Measurements from ENCODE around the gene PAX5. TPM values are rescaled to one million over a fixed set of nuclear protein-coding genes. Genes with fewer than 3 reads are reported as not detected.

PAX5 gene
- total RNA-seq, 4 donors from 2014 or later, result under 0.01 to 0.29 TPM; not detected in 2

DNA sequence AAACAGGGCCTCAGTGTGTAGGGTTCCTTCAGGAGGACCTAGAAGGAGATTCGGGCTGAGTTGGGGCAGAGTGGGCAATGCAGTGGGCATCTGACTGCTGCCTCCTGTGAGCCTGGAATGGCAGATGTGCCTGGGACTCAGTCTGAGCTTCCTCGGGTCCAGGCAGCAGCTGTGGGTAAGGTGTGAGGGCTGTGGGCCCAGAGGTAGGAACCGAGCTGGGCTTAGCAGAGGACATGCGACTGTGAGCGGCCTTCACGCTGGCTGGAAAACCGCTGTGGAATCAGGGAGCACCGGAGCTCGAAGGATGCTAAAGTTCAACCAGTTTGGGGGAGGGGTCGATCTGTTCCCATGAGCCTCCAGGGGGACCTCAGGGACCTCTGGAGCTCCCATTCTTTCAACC lies 137.0 kb downstream of the PAX5 start:
- 65 to 67% methylated on average over 2 to 9 of the region's 10 CpGs for WGBS, 2 donors
- no peak for DNase-seq

GRCh38 chr9:36896296-36896695 lies 137.8 kb downstream of the PAX5 start:
- Histone ChIP-seq H3K4me3 (no peak overlapping the region), H3K9me3 (no peaks in the 10 kb centered on the region), H3K36me3 (no peaks in the 10 kb centered on the region), H3K4me1 (no peaks in the 10 kb centered on the region), H3K27ac (no peak overlapping the region), H3K27me3 (peaks cover 0 to 59% (median 0%) of the 10 kb centered on the region in 4 donors)
- intact Hi-C loops (cut with DNase I), result no loop called here
- WGBS, 2 donors, result 68 to 83% methylated on average over 4 to 6 of the region's 6 CpGs
- no peak for DNase-seq
- no peak for TF ChIP-seq POLR2A (IDR thresholded peaks at IDR 0.05)
- TF ChIP-seq, protein P1, sequence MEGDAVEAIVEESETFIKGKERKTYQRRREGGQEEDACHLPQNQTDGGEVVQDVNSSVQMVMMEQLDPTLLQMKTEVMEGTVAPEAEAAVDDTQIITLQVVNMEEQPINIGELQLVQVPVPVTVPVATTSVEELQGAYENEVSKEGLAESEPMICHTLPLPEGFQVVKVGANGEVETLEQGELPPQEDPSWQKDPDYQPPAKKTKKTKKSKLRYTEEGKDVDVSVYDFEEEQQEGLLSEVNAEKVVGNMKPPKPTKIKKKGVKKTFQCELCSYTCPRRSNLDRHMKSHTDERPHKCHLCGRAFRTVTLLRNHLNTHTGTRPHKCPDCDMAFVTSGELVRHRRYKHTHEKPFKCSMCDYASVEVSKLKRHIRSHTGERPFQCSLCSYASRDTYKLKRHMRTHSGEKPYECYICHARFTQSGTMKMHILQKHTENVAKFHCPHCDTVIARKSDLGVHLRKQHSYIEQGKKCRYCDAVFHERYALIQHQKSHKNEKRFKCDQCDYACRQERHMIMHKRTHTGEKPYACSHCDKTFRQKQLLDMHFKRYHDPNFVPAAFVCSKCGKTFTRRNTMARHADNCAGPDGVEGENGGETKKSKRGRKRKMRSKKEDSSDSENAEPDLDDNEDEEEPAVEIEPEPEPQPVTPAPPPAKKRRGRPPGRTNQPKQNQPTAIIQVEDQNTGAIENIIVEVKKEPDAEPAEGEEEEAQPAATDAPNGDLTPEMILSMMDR (IDR thresholded peaks at IDR 0.05), result no peak

More for the DNA sequence above, 137.0 kb downstream of the PAX5 start:
- Histone ChIP-seq H3K27me3 (peaks cover 0 to 56% (median 0%) of the 10 kb centered on the region in 4 donors), H3K4me3 (no peak overlapping the region), H3K9me3 (no peaks in the 10 kb centered on the region), H3K36me3 (no peaks in the 10 kb centered on the region), H3K4me1 (no peaks in the 10 kb centered on the region), H3K27ac (no peak overlapping the region)
- intact Hi-C loops (cut with DNase I), result no loop called here
- no peak for TF ChIP-seq POLR2A (IDR thresholded peaks at IDR 0.05)
- TF ChIP-seq, protein P1 (IDR thresholded peaks at IDR 0.05), result no peak

- Histone ChIP-seq H3K27me3 (peaks cover 0 to 59% (median 0%) of the 10 kb centered on the region in 4 donors), H3K4me1 (no peaks in the 10 kb centered on the region), H3K9me3 (no peaks in the 10 kb centered on the region), H3K36me3 (no peaks in the 10 kb centered on the region), H3K27ac (no peak overlapping the region), H3K4me3 (no peak overlapping the region)
- WGBS, 2 donors, result 65 to 77% methylated on average over 2 to 5 of the region's 5 CpGs
- intact Hi-C loops (cut with DNase I), result no loop called here
- no peak for TF ChIP-seq POLR2A (IDR thresholded peaks at IDR 0.05)
- TF ChIP-seq, protein P1 (IDR thresholded peaks at IDR 0.05), result no peak
- no peak for DNase-seq
Observed at GRCh38 chr9:36895744-36896260, 138.3 kb downstream of the PAX5 start.

GRCh38 chr9:36894695-36895310 lies 139.3 kb downstream of the PAX5 start:
- no peak for DNase-seq

DNA sequence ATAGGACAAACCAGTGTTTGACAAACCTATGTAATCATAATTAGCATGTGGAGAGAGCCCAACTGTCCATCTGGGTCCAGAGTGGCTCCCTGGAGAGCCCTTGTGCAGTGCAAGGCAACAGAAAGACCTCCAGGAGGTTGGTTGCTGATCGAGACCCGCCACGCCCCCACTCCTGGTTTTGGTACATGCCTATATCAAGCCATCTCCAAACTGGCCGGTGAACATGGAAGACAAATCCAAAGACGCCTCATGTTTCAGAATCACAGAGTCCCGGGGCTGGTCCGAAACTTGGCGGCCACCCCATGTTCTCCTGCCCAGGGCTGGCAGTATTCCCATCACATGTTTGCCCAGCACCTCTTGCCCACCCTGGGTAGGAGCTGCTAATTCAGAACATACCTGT lies 140.2 kb downstream of the PAX5 start:
- DNase-seq, result no peak
- Histone ChIP-seq H3K4me1 (no peaks in the 10 kb centered on the region), H3K4me3 (no peak overlapping the region), H3K9me3 (no peaks in the 10 kb centered on the region), H3K27me3 (peaks cover 0 to 52% (median 0%) of the 10 kb centered on the region in 4 donors), H3K27ac (no peak overlapping the region), H3K36me3 (no peaks in the 10 kb centered on the region)
- intact Hi-C loops (cut with DNase I), result no loop called here
- 65 to 73% methylated on average over 5 to 7 of the region's 8 CpGs for WGBS, 2 donors
- TF ChIP-seq, protein P1 (IDR thresholded peaks at IDR 0.05), result no peak
- TF ChIP-seq POLR2A (IDR thresholded peaks at IDR 0.05), result no peak

More at GRCh38 chr9:36894695-36895310, 139.3 kb downstream of the PAX5 start:
- no peak overlapping the region for H3K27ac ChIP-seq
- H3K9me3 ChIP-seq, result no peaks in the 10 kb centered on the region
- 79 to 89% methylated on average over 16 to 20 of the region's 23 CpGs for WGBS, 2 donors
- H3K4me3 ChIP-seq, result no peak overlapping the region
- H3K36me3 ChIP-seq, result no peaks in the 10 kb centered on the region
- peaks cover 0 to 61% (median 0%) of the 10 kb centered on the region in 4 donors for H3K27me3 ChIP-seq
- intact Hi-C loops (cut with DNase I), result no loop called here
- TF ChIP-seq, protein P1 (IDR thresholded peaks at IDR 0.05), result no peak
- no peak for TF ChIP-seq POLR2A (IDR thresholded peaks at IDR 0.05)
- H3K4me1 ChIP-seq, result no peaks in the 10 kb centered on the region

All from esophagus squamous epithelium (tissue), 5 donors.